OCI-LY7 (cell line): Measurements from ENCODE around the gene FAM222A. TPM values are rescaled to one million over a fixed set of nuclear protein-coding genes. Genes with fewer than 3 reads are reported as not detected.

ENCODE experiments used
- BruUV-seq: library from RNA; stranded (reverse); fragments of 400-500 nt; replicated peaks from 2 replicates; lab custom pipeline; 2021; lab: Mats Ljungman, UMichigan
- CTCF ChIA-PET: fragments of 300-600 bp; sonication (Branson Sonifier 250); formaldehyde crosslinking; loops from one replicate; lab custom pipeline; 2022; ENCODE audit warnings: antibody characterized with exemption; ENCODE audit not compliant: unreplicated experiment; lab: Charles Lee
- POLR2A ChIA-PET: fragments of 300-600 bp; sonication (Branson Sonifier 250); formaldehyde crosslinking; loops from one replicate; lab custom pipeline; 2022; ENCODE audit warnings: antibody characterized with exemption; lab: Charles Lee
- DNase-seq: peaks from one replicate; pipeline ENCODE4 v3.0.0-alpha.2; 2015; ENCODE audit warnings: low spot score
- H2AFZ ChIP-seq: fragments of 200-600 bp; sonication (generic), shearing (Covaris generic); 2 replicates; pipeline ENCODE4 v1.6.1; 2014; ENCODE audit warnings: mild to moderate bottlenecking, antibody characterized with exemption, low read length, moderate library complexity
- H3K27ac ChIP-seq: fragments of 200-600 bp; sonication (generic); 2 replicates; pipeline ENCODE4 v1.5.1; 2014; ENCODE audit warnings: mixed run types, low read depth, mild to moderate bottlenecking, moderate library complexity, low read length, inconsistent platforms; ENCODE audit not compliant: poor library complexity, severe bottlenecking
- H3K36me3 ChIP-seq: fragments of 200-600 bp; sonication (generic); 2 replicates; pipeline ENCODE4 v1.6.1; 2014; ENCODE audit warnings: mild to moderate bottlenecking, antibody characterized with exemption, low read length, moderate library complexity, mixed read lengths; ENCODE audit not compliant: insufficient read depth
- H3K4me1 ChIP-seq: fragments of 200-600 bp; sonication (generic); 2 replicates; pipeline ENCODE4 v1.5.1; 2014; ENCODE audit warnings: mild to moderate bottlenecking, low read length; ENCODE audit not compliant: insufficient read depth, poor library complexity, severe bottlenecking
- H3K4me2 ChIP-seq: fragments of 200-600 bp; sonication (generic); 2 replicates; pipeline ENCODE4 v1.6.1; 2014; ENCODE audit warnings: mild to moderate bottlenecking, low read length
- H3K4me3 ChIP-seq: fragments of 200-600 bp; sonication (generic); 2 replicates; pipeline ENCODE4 v1.5.1; 2014; ENCODE audit warnings: mild to moderate bottlenecking, low read depth, low read length; ENCODE audit not compliant: poor library complexity, severe bottlenecking
- H3K79me2 ChIP-seq: fragments of 200-600 bp; sonication (generic); 2 replicates; pipeline ENCODE4 v1.6.1; 2016; ENCODE audit warnings: low read depth, mild to moderate bottlenecking, low read length, moderate library complexity, mixed read lengths; ENCODE audit not compliant: insufficient read depth
- H3K9me2 ChIP-seq: fragments of 200-600 bp; sonication (generic); 2 replicates; pipeline ENCODE4 v1.6.1; 2016; ENCODE audit warnings: mild to moderate bottlenecking, low read length, mixed read lengths; ENCODE audit not compliant: insufficient read depth
- H3K9me3 ChIP-seq: fragments of 200-600 bp; sonication (generic); 2 replicates; pipeline ENCODE4 v1.6.1; 2014; ENCODE audit warnings: mild to moderate bottlenecking, mixed run types, low read length, mixed read lengths
- H4K20me1 ChIP-seq: fragments of 200-600 bp; sonication (generic); 2 replicates; pipeline ENCODE4 v1.6.1; 2014; ENCODE audit warnings: mild to moderate bottlenecking, antibody characterized with exemption, low read length, moderate library complexity, mixed read lengths; ENCODE audit not compliant: insufficient read depth
- EZH2phosphoT487 ChIP-seq: fragments of 200-600 bp; sonication (generic); IDR thresholded peaks from 2 replicates; pipeline ENCODE4 v1.6.1; 2018; ENCODE audit warnings: low read depth, borderline replicate concordance, mild to moderate bottlenecking, mixed run types, antibody characterized with exemption, low read length, moderate library complexity, mixed read lengths
- intact Hi-C: fragments of 100-400 bp; cut with micrococcal nuclease; formaldehyde crosslinking; loops from one replicate; pipeline ENCODE4 v1.10.0; 2022; ENCODE audit not compliant: unreplicated experiment
- total RNA-seq, 2 experiments: library from RNA; depleted of rRNA in 1 of 2; stranded (reverse); fragments of >200 nt in 1 of 2; shearing (Covaris generic) in 1 of 2; gene quantifications; 2 replicates each; pipeline ENCODE4 v1.2.3, GENCODE V29; 2014 to 2022
- TF ChIP-seq, protein P1 (sequence below): fragments of 200-600 bp; sonication (generic); conservative IDR thresholded peaks from 2 replicates; pipeline ENCODE4 v1.5.1; 2014; ENCODE audit warnings: mild to moderate bottlenecking, antibody characterized with exemption, low read length, moderate library complexity, mixed read lengths

The FAM222A gene
- total RNA-seq, 2 experiments from 2014 or later = 0.98 to 1.8 TPM

GRCh38 chr12:109709401-109709991 lies 4.1 kb upstream of the FAM222A start:
- no peaks in the 10 kb centered on the region for H4K20me1 ChIP-seq
- H3K27ac ChIP-seq = no peak overlapping the region
- no peaks in the 10 kb centered on the region for H3K79me2 ChIP-seq
- no peaks in the 10 kb centered on the region for H3K9me3 ChIP-seq
- peaks cover under 1% of the 10 kb centered on the region for H3K4me1 ChIP-seq
- CTCF ChIA-PET = no interaction called here
- TF ChIP-seq, protein P1, sequence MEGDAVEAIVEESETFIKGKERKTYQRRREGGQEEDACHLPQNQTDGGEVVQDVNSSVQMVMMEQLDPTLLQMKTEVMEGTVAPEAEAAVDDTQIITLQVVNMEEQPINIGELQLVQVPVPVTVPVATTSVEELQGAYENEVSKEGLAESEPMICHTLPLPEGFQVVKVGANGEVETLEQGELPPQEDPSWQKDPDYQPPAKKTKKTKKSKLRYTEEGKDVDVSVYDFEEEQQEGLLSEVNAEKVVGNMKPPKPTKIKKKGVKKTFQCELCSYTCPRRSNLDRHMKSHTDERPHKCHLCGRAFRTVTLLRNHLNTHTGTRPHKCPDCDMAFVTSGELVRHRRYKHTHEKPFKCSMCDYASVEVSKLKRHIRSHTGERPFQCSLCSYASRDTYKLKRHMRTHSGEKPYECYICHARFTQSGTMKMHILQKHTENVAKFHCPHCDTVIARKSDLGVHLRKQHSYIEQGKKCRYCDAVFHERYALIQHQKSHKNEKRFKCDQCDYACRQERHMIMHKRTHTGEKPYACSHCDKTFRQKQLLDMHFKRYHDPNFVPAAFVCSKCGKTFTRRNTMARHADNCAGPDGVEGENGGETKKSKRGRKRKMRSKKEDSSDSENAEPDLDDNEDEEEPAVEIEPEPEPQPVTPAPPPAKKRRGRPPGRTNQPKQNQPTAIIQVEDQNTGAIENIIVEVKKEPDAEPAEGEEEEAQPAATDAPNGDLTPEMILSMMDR = no peak
- no peak for TF ChIP-seq EZH2phosphoT487
- POLR2A ChIA-PET = no interaction called here
- no peak overlapping the region for H2AFZ ChIP-seq
- no TSS peak for BruUV-seq
- intact Hi-C loops = no loop called here
- no peak for DNase-seq
- no peaks in the 10 kb centered on the region for H3K36me3 ChIP-seq
- no peak overlapping the region for H3K4me2 ChIP-seq
- no peaks in the 10 kb centered on the region for H3K9me2 ChIP-seq
- H3K4me3 ChIP-seq = no peak overlapping the region

GRCh38 chr12:109710205-109710746 lies 3.3 kb upstream of the FAM222A start:
- no peak for DNase-seq
- no peaks in the 10 kb centered on the region for H3K36me3 ChIP-seq
- no peak overlapping the region for H3K27ac ChIP-seq
- POLR2A ChIA-PET = no interaction called here
- no peaks in the 10 kb centered on the region for H4K20me1 ChIP-seq
- H3K4me2 ChIP-seq = no peak overlapping the region
- TF ChIP-seq, protein P1 = no peak
- TF ChIP-seq EZH2phosphoT487 = no peak
- H3K9me3 ChIP-seq = no peaks in the 10 kb centered on the region
- H3K4me3 ChIP-seq = no peak overlapping the region
- BruUV-seq = no TSS peak
- no peaks in the 10 kb centered on the region for H3K79me2 ChIP-seq
- H3K9me2 ChIP-seq = no peaks in the 10 kb centered on the region
- intact Hi-C loops = no loop called here
- H2AFZ ChIP-seq = no peak overlapping the region
- CTCF ChIA-PET = no interaction called here
- H3K4me1 ChIP-seq = peaks cover 8% of the 10 kb centered on the region
